HEK293T (cell line): ENCODE data around the gene TST.

Experiments
- BHLHE40 ChIP-seq: fragments of 450-650 bp; IDR thresholded peaks from 2 replicates; pipeline ENCODE4 v1.6.1; 2016; ENCODE audit warnings: mild to moderate bottlenecking, moderate library complexity, borderline replicate concordance
- FOXA1 ChIP-seq: fragments of 450-650 bp; IDR thresholded peaks from 2 replicates; pipeline ENCODE4 v1.6.1; 2016; ENCODE audit warnings: mild to moderate bottlenecking
- FOXK2 ChIP-seq: fragments of 450-650 bp; IDR thresholded peaks from 2 replicates; pipeline ENCODE4 v1.6.1; 2016; ENCODE audit warnings: mild to moderate bottlenecking
- FOXM1 ChIP-seq: fragments of 450-650 bp; IDR thresholded peaks from 2 replicates; pipeline ENCODE4 v1.6.1; 2017; ENCODE audit warnings: mild to moderate bottlenecking, borderline replicate concordance
- HDGF ChIP-seq: fragments of 450-650 bp; IDR thresholded peaks from 2 replicates; pipeline ENCODE4 v1.6.1; 2017; ENCODE audit warnings: antibody characterized with exemption, borderline replicate concordance
- L3MBTL2 ChIP-seq: fragments of 450-650 bp; conservative IDR thresholded peaks from 2 replicates; pipeline ENCODE4 v1.6.1; 2016; ENCODE audit warnings: mild to moderate bottlenecking
- LEF1 ChIP-seq: fragments of 450-650 bp; IDR thresholded peaks from 2 replicates; pipeline ENCODE4 v1.6.1; 2017; ENCODE audit warnings: mild to moderate bottlenecking, borderline replicate concordance
- NFRKB ChIP-seq: fragments of 450-650 bp; IDR thresholded peaks from 2 replicates; pipeline ENCODE4 v1.6.1; 2016; ENCODE audit warnings: mild to moderate bottlenecking, moderate library complexity
- SP1 ChIP-seq: fragments of 450-650 bp; IDR thresholded peaks from 2 replicates; pipeline ENCODE4 v1.6.1; 2017
- SUZ12 ChIP-seq: fragments of 450-650 bp; IDR thresholded peaks from 2 replicates; pipeline ENCODE4 v1.6.1; 2016; ENCODE audit warnings: mild to moderate bottlenecking
- TARDBP ChIP-seq: fragments of 450-650 bp; IDR thresholded peaks from 2 replicates; pipeline ENCODE4 v1.6.1; 2016
- ZNF384 ChIP-seq: fragments of 450-650 bp; IDR thresholded peaks from 2 replicates; pipeline ENCODE4 v1.6.1; 2016

GRCh38 chr22:37021710-37022482 is 2.6 kb upstream of the TST start:
- TF ChIP-seq SP1 (no peak), TARDBP (no peak), L3MBTL2 (no peak), NFRKB (no peak), FOXM1 (no peak), FOXA1 (no peak), SUZ12 (no peak), BHLHE40 (no peak), FOXK2 (no peak), ZNF384 (no peak), HDGF (no peak), LEF1 (no peak)
